GM20000 (cell line): Measurements from ENCODE around the gene FOXD1.

Experiments
- DNase-seq: peaks from one replicate; pipeline ENCODE4 v3.0.0; 2012; ENCODE audit warnings: low spot score
- CTCF ChIP-seq: IDR thresholded peaks from 2 replicates; pipeline ENCODE4 v1.5.1; 2012; ENCODE audit warnings: mild to moderate bottlenecking, control low read depth; ENCODE audit errors: extremely low read depth, missing control alignments

FOXD1 gene

GRCh38 chr5:73437101-73437776, 11.3 kb downstream of the FOXD1 start:
- peak; percentile 64 for DNase-seq
- TF ChIP-seq CTCF: peak; percentile 10

GRCh38 chr5:73436535-73437100, 12.0 kb downstream of the FOXD1 start:
- no peak for TF ChIP-seq CTCF
- peak; percentile 56 for DNase-seq

GRCh38 chr5:73435759-73436534, 12.6 kb downstream of the FOXD1 start:
- no peak for DNase-seq
- no peak for TF ChIP-seq CTCF

- no peak for TF ChIP-seq CTCF
These were observed 13.7 kb downstream of the FOXD1 start for GRCh38 chr5:73434907-73435306.

GRCh38 chr5:73434461-73434860, 14.1 kb downstream of the FOXD1 start:
- no peak for TF ChIP-seq CTCF
- DNase-seq: no peak

More at GRCh38 chr5:73434907-73435306, 13.7 kb downstream of the FOXD1 start:
- no peak for DNase-seq

- TF ChIP-seq CTCF: no peak
- DNase-seq: no peak
These were observed 14.6 kb downstream of the FOXD1 start for GRCh38 chr5:73433982-73434342.
